ENCODE data around the gene AEBP2.
"Not testable (repeated sequence)": the region's sequence is repeated elsewhere in the genome, so short reads cannot be mapped to it uniquely, and the experiment has no call there.

DNA sequence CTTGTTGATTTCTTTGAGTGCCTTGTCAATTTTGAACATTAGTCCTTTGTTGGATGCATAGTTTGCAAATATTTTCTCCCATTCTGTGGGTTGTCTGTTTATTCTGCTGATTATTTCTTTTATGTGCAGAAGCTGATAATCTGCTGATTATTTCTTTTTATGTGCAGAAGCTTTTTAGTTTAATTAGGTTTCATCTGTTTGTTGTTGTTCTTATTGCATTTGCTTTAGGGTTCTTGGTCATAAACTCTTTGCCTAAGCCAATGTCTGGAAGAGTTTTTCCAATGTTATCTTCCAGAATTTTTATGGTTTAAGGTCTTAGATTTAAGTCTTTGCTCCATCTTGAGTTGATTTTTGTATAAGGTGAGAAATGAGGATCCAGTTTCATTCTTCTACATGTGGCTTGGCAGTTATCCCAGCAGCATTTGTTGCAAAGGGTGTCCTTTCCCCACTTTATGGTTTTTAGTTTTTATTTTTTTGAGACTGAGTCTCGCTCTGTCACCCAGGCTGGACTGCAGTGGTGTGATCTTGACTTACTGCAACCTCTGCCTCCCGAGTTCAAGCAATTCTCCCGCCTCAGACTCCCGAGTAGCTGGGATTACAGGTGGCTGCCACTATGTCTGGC is 36.7 kb downstream of the AEBP2 start:
- TF ChIP-seq POLR2A (IDR thresholded peaks at IDR 0.05; ENCODE audit: low read depth, low read length); POLR2AphosphoS5 (IDR thresholded peaks at IDR 0.05; ENCODE audit: insufficient read depth, low read depth, low read length); EZH2 (IDR thresholded peaks at IDR 0.05; ENCODE audit: borderline replicate concordance, low read depth, low read length, severe bottlenecking); FOS (IDR thresholded peaks at IDR 0.05; ENCODE audit: borderline replicate concordance, insufficient read depth, low read length); JUN (IDR thresholded peaks at IDR 0.05; ENCODE audit: borderline replicate concordance, insufficient read depth, insufficient read length, low read depth); MYC (IDR thresholded peaks at IDR 0.05; ENCODE audit: low read depth, low read length): not testable (repeated sequence)
- TF ChIP-seq, protein P1, sequence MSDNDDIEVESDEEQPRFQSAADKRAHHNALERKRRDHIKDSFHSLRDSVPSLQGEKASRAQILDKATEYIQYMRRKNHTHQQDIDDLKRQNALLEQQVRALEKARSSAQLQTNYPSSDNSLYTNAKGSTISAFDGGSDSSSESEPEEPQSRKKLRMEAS (IDR thresholded peaks at IDR 0.05; ENCODE audit: insufficient read depth, insufficient read length), result not testable (repeated sequence)
- TF ChIP-seq, protein P2, sequence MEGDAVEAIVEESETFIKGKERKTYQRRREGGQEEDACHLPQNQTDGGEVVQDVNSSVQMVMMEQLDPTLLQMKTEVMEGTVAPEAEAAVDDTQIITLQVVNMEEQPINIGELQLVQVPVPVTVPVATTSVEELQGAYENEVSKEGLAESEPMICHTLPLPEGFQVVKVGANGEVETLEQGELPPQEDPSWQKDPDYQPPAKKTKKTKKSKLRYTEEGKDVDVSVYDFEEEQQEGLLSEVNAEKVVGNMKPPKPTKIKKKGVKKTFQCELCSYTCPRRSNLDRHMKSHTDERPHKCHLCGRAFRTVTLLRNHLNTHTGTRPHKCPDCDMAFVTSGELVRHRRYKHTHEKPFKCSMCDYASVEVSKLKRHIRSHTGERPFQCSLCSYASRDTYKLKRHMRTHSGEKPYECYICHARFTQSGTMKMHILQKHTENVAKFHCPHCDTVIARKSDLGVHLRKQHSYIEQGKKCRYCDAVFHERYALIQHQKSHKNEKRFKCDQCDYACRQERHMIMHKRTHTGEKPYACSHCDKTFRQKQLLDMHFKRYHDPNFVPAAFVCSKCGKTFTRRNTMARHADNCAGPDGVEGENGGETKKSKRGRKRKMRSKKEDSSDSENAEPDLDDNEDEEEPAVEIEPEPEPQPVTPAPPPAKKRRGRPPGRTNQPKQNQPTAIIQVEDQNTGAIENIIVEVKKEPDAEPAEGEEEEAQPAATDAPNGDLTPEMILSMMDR (IDR thresholded peaks at IDR 0.05; ENCODE audit: extremely low read depth in 1 of 2, insufficient read depth in 1 of 2, low read depth in 1 of 2, low read length in 2 of 2), result not testable (repeated sequence)

Measured in endothelial cell of umbilical vein (primary cell).